Erythroblast (primary cell): Measurements from ENCODE around the gene TREX2.

Source experiments
- GATA1 ChIP-seq: IDR thresholded peaks from 2 replicates; pipeline ENCODE4 v1.6.1; 2011; ENCODE audit warnings: low read depth, mild to moderate bottlenecking, control low read depth, low read length, moderate library complexity
- POLR2A ChIP-seq: IDR thresholded peaks from 2 replicates; pipeline ENCODE4 v1.6.1; 2011; ENCODE audit warnings: mild to moderate bottlenecking, low read length

- TF ChIP-seq POLR2A (no peak), GATA1 (no peak)
These were observed 46.1 kb upstream of the TREX2 start for GRCh38 chrX:153491918-153492317.
